SK-N-DZ (cell line): ENCODE data around the gene KHDRBS2. TPM values are rescaled to one million over a fixed set of nuclear protein-coding genes. Genes with fewer than 3 reads are reported as not detected.

Experiments
- DNase-seq: peaks from one replicate; pipeline ENCODE4 v3.0.0-alpha.2; 2015; ENCODE audit warnings: low spot score
- polyA plus RNA-seq, 2 experiments: library from polyadenylated mRNA; depleted of rRNA; stranded (reverse); fragments of >200 nt; gene quantifications; 2 replicates each; pipeline ENCODE4 v1.2.3, GENCODE V29; 2014

KHDRBS2 gene
- polyA plus RNA-seq (2014; cell fraction: cytosol; rRNA removed), result not detected in 2 replicates
- not detected in 2 replicates for polyA plus RNA-seq (2014; cell fraction: nucleus; rRNA removed)

DNA sequence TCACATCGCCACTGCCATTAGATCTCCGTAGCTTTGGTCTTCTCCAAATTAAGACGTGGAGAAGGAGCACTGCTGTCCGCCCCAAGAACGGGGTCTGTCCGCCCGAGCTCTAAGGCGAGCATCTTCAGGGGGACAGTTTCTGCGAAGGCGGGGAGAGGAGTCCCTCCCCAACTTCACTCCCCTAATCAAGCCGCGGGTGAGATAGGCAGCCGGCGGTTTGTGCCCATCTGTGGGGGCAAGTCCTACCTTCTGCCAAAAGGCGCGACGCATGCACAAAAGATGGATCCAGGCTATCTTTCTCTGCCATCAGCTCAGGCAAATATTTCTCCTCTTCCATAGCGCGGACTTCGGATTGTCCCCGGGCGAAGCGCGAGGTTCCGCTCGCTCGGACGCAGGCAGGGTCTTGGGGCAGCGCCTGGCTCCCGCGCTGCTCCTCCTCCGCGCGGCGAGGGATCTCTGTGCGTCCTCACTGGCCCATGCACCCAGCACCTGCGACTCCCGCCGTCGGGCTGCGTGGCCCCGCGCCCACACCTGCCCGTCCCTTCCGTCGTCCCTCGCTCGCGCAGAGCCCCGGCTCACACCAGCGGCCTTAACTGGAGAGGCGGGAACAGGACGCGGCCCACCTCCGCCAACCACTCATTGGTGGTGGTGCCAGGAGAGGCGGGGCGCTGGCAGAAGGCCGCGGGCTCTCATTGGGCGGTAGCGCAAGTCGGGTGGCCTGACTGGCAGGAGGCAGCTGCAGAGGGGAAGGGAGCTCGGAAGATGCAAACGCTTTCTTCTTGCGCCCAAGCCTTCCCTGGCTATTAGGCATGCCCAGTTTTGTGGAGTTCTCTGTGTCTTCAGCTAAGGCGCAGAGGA lies at the start of gene KHDRBS2:
KHDRBS2 (minus strand) TSS at position 614 of the 858 bp plus-strand sequence.
- peak; percentile 11 for DNase-seq

- no peak for DNase-seq
Observed at GRCh38 chr6:62328607-62329006, 42.6 kb upstream of the KHDRBS2 start.

DNA sequence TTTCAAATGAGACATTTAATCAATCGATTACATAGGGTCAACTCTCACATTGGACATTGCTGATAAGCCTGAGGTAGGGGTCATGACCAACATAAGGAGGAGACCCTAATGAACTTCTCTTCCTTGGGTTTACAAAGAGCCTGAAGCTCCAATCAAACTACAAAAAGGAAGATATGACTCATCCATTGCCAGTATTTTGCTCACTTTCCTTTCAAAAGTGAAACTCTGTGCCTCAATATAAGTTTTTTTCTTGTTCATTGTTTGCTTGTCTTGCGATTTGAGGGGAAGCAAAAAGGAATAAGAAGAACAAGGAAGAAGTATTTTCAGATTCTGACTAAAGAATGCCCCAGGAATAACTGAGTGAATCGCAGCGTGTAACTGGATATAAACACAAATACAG lies 38.8 kb upstream of the KHDRBS2 start:
- DNase-seq, result no peak

- no peak for DNase-seq
Observed at GRCh38 chr6:62323818-62324431, 37.9 kb upstream of the KHDRBS2 start.

DNA sequence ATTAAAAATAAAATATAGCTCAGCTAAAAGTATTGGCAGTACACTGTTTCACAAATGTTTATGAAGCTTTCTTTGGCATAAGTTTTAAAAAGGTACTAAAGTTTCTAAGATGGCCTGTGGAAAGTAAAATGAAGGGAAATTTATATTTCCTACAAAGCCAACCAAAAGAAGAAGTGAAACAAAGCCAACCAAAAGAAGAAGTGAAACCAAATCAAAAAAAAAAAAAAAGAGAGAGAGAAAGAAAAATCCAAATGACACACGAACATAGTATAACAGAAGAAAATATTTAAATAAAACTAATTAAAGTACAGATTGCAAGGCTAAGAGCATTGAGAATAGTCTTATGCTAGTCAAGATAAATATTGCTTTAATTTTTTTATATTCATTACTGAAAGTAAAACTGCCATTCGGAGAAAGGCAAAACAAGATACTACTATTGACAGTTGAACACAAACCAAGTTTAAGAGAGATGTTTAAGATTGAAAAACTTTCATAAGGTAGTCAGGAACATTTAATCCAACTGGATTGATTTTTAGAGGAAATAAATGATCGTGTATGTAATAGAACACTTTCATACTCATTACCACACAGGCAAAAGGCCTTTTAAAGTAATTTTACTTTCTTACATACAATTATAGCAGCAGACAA lies 12.8 kb upstream of the KHDRBS2 start:
- no peak for DNase-seq

GRCh38 chr6:62296541-62296940 lies 10.5 kb upstream of the KHDRBS2 start:
- DNase-seq, result no peak

DNA sequence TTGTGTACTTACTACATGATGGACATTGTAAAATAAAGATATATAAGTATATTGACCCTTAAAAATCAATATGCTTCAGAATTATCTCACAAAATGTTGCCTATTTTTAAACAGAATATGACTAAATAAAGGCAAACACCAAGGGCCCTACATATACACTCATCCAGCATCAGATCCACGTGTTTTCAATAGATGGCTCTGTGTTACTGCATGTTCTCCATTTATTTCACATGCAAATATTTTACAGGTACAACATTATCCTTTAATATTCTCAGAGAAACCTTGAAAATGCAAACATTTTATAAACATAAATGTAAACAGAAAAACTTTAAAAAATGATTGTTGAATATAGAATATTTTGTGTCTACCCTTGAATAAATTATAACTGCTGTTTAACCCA lies 2.9 kb upstream of the KHDRBS2 start:
- no peak for DNase-seq

DNA sequence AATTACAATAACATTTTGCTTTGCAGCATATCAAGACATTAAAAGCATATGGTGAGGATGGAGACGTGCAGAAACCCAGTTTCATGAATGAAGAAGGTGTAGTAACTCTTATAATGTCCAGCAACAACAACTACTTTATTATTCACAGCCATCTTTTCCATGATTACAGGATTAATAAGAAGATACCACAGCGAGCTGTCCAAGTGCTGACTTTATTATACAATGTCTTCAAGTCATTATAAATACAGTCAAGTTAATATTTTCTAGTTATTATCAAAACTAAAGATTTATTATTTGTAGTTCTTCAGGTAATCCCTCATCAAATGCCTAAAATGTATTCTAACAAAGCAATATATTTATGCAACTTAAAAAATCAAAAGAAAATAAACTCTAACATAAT lies 2.5 kb upstream of the KHDRBS2 start:
- no peak for DNase-seq

DNA sequence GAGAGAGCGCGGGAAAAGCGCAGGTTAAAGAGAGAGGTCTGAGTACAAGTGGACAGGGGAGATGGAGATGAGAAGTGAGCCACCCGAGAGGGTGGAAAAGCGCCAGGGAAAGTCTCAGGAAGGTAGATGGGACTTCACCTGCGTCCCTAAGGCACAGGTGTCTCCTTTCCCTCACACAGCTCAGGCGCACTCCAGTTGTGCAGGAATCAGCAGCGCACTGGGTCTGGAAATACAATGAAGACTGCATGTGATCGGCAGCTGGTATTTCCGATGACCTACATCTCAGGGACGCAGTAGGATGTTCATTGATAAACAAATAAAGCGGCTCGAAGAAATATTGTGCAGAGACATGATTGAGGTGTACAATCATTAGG lies 432 bp upstream of the KHDRBS2 start:
- DNase-seq, result no peak

DNA sequence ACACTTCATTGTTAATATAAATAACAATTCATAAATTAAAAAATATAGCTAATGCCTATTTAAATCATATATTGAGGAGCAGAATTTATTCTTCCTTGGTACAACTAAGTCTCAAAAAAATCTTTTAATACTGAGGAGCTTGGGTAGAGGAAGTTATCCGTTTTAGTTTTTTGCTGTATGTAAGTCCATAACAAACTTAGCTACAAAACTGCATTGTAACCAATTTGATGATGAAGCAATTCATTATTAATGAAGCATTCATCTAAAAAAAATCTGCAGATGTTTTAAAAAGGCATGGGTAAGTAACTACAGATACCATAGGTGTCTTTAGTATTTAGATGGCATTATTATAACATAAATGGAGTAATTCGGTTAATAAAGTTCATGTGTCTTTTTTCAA lies 1.3 kb downstream of the KHDRBS2 start:
- DNase-seq, result no peak

DNA sequence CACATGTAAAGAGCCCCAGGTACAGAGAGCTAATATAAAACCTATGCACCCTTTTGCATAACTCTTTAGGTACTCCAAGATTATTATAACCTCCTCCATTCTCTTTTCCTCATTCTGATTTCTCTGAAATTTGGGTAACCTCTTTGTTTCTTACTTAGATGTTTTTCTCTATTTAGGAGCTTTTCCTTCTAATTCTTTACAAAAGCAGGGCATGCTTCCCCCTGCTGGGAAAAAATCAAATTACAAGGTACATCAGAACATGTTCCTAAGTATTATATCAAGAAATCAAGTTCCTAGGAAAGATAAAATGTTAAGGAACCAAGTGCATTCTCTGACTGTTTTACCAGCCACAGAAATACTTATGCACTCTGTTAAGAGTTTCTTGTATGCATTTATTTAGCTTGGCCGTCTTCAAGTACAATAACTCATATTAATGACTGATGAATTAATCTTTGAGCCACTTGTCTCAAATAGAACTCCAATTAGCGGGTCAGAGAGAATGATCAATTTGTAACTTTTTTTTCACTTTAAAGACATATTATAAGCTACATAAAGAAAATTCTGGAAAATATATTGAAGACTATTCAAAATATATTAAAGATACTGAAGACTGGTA lies 2.1 kb downstream of the KHDRBS2 start:
- peak; percentile 16 for DNase-seq

- DNase-seq, result no peak
Observed at GRCh38 chr6:62283365-62283764, 2.7 kb downstream of the KHDRBS2 start.

- DNase-seq, result no peak
Observed at GRCh38 chr6:62280099-62280498, 5.9 kb downstream of the KHDRBS2 start.

- DNase-seq, result no peak
Observed at GRCh38 chr6:62272114-62272513, 13.9 kb downstream of the KHDRBS2 start.

DNA sequence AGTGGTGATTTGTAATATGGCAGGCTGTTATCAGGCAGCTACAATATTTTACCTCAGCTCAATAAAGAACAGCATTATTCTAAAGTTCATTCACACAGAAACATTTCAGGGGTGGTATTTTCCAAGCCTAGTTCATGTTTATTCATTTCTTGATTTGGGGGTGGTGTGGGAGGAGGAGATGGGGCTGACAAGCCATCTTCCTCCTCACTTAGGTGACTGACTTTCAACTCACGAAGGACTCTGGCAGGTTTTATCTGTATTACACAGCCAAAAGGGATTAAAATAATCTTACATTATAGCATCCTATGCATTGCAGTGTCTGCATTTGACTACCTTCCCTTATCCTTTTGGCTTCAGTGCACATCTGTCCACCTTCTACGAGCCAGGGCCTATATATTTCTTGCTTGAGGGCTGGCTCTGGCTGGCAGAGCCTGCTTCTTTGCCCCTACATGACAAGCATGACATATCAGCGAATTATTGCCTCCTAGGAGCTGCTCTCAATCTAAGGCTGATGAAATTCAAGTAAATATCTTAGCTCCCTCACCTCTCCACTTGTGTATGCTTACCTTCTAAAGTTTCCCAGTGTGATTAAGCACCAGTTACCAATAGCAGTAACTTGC lies 20.0 kb downstream of the KHDRBS2 start:
- DNase-seq, result no peak

DNA sequence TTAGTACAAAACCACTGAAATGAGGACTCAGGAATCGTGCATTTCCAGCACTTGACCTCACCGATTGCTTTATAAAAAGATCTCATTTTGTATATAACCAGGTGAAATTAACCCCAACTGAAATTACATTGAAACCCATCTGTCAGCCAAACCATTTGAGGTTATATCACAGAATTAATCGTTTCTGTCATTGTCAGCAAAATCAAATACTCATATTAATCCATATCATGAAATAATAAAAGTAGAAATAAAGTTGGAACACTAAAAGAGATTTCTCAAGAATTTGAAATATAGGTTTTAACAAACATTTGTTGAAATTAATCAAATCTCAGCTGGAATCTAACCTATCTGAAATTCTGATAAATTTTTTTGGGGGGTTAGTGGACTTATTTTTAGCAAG lies 23.7 kb downstream of the KHDRBS2 start:
- no peak for DNase-seq

DNA sequence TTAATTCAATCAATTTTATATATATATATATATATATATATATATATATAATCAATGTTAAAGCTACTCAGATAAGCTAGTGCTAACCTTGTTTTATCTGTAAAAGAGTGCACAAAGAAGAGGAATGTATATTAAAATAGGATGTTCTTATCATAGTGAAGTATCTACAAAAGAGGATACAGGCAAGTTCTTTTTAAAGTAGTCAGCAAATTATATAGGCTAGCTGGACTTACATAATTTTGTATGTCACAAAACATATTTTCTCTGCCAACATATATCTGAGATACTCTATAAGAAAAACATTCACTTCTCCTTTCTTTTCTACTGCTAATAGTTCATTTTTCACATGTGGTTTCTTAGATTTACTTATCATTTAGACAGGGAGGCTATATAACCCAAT lies 39.9 kb downstream of the KHDRBS2 start:
- DNase-seq, result no peak

GRCh38 chr6:62236784-62237183 lies 49.2 kb downstream of the KHDRBS2 start:
- no peak for DNase-seq

DNA sequence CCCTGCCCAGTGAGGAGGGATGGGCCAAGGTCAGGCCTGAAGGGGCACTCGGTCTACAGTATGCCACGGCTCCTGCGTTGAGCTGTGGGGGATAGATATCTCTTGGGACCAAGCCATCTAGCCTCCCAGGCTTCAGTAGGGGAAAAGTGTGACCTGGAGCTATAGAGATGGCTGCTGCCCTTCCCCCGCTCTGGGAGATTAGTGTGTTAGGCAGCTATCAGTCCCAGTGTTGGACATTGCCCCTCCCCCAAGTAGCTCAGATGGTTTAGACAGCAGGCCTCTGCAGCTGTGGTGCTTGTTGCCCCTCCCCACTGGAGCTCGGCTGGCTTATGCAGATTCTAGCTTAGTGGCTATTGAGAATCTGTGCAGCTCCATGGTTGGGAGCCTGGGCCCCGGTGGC lies 56.8 kb downstream of the KHDRBS2 start:
- DNase-seq, result peak; percentile 11

DNA sequence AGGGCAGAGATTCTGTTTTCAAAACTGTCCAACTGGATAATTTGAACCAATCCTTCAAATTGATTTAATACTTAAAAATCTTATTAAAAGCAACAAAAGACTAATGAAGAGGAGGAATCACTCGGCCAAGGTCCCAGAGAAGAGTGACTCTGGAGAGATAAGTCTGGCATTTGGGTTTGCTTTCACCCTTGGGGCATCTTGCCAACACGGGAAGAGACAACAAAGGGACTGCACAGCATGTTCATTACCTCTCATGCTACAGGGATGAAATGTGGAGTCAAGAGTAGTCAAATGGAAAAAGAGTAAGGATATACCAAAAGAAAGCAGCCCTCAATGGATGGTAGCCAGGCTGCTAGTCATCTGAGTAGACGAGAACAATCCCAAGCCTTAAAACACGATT lies 68.2 kb downstream of the KHDRBS2 start:
- no peak for DNase-seq

GRCh38 chr6:62202078-62202477 lies 83.9 kb downstream of the KHDRBS2 start:
- DNase-seq, result no peak

DNA sequence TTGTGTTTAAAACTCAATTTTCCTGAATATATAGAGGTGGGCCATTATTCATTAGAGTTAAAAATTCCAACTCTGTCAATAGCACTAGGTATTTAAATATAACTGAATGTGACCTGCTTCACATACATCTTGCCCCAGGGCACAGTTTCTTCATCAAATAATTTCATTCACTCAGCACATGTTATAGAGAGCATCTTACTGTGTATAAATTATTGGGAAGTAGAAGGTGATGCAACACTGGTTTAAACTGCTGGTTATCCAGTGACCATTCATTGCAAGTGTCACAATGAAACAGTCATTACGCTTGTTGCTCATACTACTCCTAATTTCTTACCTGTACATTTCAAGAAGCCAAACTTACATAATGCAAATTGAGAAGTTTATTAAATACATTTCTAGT lies 93.4 kb downstream of the KHDRBS2 start:
- DNase-seq, result no peak
